NCI-H2107 (cell line): ENCODE results near the gene NTRK3.

Experiments used
- DNase-seq: peaks from one replicate; lab custom pipeline; 2025; lab: John Stamatoyannopoulos, UW

NTRK3 gene

DNA sequence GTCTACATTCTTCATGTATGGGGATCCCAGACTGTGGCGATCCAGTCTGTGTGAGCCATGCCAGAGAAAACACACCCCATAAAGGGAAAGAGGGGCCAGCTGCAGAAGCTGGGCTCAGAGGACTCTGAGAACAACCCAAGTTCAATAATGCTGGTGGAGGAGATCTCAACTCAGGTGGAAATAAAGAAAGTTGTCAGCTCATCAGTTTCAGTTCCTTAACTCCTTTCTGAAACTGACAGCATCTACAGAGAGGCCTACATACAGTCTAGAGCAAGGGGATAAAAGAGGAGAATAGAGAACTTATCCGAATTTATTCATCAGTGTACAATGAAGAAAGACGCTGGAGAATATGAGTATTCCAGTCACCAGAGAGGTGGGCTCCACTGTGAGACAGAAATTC, 77.0 kb downstream of the NTRK3 start:
- DNase-seq: no peak

DNA sequence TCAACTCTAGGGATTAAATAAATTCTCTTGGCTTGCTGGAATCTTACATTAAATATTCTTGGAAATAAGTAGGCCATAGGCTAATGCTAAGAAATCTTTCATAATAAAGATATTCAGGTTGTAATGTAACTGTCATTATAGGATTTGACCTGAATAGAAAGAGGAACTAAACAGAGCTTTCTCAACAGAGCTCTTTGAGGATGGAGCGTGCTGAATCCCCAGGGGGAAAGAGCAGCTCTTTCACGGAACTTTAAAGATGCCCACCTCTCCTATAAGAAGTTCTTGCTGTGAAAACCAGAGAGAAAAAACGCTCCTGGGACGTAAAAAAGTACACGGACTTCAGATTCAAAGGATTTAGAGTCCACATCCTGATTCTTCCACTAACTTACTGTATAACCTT, 77.9 kb downstream of the NTRK3 start:
- no peak for DNase-seq

DNA sequence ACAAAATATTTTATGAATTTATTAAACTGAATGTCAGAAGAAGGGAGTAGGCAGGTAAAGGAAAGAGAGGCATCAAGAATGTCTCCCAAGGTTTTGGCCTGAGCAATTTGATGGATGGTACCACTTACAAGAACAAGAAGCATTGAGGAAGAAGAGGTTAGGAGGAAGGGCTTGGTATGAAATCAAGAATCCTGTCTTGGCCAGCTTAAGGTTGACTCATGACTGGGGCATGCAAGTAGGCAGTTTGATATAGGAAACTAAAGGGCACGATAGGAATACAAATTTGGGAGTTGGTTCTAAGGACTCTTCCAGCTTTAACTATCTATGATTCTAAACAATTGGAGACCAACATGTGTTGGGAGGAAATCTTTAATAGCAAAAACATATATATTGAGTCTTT, 79.1 kb downstream of the NTRK3 start:
- DNase-seq: no peak

DNA sequence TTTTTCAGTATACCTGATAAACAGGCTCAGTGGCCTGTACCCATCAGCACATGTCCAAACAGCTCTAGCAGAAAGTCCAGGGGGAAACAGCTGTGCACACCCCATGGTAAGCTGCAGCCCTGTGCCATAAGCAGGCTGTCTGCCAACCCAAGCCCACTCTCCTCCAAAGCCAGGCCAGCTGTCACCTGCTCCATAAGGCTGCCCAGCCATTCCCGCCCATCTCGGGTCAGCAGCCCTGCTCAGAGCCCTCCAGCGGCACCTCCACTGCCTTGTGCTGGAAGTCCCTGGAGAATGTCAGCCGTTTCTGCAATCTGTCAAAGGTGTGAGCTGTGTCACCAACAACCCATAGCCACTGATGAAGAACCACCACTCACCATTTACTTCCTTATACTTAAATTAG, 82.0 kb downstream of the NTRK3 start:
- DNase-seq: no peak

DNA sequence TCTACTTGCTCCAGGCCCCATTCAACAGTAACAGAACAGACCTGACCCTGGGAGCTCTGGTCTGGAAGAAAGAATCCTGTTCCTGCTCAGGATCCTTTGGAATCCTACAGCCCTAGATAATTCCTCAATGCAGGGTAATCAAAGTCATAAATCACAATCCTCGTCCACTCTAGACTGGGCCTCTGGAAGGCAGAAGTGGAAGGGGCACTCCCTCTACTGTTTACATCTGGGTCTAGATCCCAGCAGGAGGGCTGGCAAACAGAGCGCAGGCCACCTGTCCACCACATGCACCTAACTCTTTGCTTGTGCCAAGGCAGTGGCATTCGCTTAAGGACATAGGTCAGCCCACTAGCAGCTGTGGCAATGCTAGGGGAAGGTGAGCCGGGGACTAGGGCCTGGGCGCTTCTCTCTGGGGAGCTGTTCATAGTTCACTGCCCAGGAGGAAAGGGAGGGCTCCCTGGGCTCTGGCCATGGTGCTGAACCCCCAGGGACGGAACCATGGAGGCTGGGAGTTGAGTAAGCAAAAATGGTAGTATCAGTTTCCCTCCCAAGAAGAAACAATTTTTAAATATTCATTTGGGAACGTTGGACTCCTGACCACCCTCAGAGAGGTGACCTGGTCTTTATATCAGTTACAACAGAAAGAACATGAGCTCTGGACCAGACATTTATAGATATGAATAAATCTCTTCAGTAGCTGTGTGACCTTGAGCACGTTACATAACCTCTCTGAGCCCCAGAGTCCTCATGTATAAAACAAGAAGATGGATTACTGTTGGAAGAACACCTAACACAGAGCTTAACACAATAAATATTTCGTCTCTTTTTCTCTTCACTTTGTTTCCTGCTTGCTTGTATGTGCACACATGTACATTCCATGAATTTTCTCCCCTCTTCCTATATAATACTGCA, 90.2 kb downstream of the NTRK3 start:
- no peak for DNase-seq

DNA sequence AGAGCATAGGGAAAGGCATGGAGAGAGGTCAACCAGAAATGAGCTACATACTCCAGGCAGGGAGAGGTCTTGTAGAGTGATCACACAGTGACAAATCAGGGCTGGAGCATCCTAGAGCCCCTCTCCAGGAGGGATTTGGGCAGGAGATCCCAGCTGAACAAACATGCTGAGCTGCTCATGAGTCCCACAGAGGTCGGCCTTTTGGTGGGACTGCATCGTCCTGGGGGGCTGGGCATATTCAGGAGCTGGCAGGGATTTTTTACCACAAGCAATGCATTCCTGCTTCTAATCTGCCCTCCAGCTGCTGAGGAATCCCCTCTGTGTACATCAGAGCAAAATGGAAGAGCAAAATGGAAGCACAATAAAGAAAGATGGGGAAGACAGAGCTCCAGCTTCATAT, 94.9 kb downstream of the NTRK3 start:
- DNase-seq: no peak

DNA sequence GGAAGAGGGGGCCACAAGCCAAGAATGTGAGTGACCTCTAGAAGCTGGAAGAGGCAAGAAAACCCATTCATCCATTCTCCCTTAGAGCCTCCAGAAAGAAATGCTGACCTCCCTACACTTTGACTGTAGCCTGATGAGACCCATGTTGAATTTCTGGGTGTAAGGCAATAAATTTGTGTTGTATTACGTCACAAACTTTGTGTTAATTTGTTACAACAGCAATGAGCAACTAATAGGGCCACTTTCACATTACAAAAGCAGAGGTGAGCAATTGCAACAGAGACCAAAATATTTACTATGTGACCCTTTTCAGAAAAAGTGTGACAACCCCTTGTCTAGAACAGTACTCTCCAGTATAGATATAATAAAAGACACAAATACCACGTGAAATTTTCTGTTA, 101.2 kb downstream of the NTRK3 start:
- DNase-seq: no peak

DNA sequence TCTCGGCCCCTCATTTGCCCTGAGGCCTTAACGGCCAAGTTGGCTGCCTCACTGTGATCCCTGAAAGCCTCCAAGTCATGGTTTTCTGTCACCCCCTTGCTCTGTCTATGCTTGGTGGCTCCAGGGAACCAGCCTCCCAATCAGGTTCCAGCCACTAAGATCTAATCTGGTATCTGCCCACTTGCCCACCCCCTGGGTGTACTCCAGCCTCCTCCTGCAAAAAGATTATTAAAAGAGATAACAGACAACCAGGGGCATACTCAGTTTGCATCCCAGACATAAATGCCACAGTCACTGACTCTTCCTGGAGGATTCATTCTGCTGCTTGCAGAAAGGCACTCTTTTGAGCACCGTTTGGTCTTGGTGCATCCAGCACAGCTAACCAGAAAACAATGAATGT, 103.9 kb downstream of the NTRK3 start:
- DNase-seq: no peak

DNA sequence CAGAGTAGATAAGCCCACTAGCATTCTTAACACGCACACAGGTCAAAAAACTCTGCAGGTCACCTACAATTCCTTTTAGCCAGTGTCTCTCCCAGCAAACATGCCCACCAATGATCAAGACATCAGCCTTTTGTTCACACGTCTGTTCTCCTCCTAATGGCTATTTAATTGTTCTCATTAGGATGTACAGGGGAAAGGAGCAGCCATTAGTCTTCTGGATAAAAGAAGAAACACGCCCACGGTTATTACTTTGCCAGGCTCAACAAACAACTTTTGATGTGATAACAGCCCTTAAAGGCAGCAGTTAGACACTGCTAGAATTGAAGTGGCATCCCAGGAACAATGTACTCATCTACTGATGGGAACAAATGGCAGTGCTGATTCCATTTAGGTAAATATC, 108.8 kb downstream of the NTRK3 start:
- DNase-seq: no peak

DNA sequence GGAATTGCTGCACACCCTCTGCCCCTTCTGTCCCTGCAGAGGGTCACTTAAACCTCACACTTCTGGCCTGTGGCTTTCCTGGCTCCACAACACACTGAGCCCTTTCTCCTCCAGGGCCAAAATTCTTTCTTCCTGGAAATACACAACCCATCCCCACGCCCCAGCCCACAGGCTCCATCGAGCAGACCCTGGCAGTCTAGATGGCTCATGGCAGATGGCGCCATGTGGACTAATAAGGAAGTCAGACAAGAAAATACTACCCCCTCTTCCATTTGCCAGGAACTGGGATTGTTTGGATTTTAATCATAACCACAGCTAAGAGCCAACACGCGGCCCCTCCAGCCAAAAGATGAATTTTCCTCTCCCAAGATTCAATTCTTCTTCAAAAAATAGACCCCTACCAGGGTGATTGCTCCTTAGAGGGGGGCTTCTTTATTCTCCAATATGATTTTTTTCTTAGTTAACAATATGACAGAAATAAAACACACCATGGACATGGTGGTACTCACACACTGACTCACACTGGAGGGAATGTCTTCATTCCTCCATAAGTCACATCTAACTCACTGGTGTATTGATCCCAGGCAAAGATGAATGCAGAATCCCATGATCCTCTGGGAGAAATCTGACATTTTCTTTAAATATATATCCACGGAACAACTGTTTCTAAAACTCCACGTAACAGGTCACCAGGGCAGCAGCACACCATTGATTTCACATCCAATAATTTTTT, 111.5 kb downstream of the NTRK3 start:
- DNase-seq: no peak

DNA sequence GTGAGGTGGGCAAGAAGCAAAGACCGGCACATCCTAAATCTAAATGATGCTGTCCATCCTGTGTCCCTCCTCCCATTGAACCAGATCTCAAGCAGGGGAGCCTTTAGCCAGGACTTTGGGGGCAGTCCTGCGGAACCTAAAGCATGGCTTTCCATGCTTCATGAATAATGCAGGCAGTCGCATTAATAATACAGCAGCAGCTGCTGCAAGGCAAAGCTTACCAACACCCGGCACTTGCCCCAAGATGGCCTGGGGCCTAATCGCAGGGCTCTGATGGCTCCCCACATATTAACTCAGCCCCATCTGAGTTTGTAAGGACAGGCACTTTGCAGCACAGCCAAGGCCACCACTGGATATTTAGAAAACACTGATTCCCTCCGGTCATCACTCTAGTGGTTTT, 114.4 kb downstream of the NTRK3 start:
- DNase-seq: no peak

DNA sequence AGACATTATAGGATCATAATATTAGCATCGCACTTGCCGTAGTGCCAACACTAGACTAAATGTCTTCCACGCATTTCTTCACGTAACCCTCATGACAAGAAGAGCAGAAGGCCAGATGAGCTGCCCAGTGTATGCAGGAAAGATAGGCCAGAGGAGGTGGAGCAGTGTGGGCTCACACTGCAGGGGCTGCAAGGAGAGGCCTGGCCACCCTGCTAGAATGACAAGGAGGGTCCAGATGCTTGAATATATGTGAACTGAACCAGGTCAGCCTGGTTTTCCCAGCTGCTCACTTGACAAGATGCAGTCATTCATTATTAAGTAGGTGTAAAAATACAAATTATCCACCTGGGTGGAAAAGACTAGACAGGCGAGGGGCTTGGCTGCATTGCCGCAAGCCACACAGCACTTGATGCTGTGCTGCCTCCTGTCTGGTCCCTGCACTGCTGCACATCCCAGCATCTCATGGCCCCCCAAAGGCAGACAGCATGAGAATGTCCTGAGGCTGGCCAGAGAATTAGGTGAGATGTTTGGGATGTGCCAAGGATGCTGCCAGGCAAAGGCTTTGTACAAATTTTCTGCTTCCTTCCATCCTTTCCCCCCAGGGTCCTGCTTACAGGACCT, 115.2 kb downstream of the NTRK3 start:
- DNase-seq: no peak

DNA sequence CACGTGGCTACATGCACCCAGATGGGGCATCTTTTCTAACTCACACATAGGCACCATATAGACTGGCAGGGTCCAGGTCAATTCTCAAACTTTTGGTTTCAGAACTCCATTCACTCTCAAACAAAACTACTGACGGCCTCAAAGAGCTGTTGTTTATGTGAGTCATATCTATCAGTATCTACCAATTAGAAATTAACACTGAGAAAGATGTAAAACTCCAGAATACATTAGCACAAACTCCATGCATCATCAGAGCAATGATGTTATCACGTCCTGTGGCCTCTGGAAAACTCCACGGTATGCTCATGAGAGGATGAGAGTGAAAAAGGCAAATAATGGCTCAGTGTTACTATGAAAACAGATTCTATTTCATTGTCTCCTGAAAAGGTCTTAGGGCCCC, 116.1 kb downstream of the NTRK3 start:
- no peak for DNase-seq

DNA sequence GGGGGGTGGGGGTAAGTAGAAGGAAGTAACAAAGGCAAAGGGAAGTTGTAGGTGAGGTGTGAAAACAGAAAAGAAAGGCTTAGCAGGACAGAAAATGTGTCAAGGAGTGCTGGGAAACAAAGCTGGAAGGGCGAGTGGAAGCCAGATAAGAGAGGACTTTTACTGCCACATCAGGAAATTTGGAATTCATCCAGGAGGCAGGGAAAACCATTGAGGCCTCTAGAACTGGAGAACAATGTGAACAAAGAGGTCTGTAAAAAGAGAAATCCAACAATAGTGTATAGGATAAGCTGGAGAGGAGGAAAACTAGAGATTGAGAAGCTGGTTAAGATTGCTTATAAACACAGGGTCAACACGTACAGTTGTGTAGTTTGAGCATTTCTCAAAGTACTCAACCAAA, 116.6 kb downstream of the NTRK3 start:
- no peak for DNase-seq

DNA sequence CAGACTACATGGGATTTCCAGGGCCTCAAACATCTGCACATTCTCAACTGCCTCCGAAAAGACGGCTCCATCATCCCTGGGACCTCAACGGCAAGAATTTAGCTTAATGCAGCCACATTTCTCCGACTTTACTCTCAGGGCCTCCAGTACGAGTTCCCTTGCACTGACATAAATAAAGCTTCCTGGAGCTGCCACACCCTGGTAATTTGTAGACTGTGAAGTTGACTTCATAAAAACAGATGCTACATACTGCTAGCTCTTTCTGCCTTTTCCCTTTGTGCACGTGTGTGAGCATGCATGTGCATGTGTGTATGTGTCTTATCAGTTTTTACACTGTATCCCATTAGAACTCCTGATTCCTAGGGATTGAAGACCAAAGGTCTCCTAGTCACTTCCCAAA, 122.7 kb downstream of the NTRK3 start:
- DNase-seq: no peak

DNA sequence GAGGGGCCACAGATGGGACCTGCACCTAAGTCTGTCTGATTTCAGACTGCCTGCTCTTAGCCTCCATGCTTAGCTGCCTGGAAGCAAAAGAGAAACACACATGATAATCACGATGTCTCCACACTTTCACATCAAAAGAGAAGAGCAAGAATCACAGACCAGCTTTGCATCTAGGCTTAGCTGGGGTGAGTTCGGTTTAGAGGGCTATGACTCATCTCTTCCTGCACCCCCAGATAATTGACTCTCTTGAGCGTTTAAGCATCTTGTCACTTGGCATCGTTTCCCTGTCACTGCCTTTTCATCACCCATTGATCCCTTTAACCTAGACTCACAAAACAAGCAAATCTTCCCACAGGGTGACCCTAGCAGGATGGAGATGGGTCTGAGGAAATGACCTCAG, 124.0 kb downstream of the NTRK3 start:
- no peak for DNase-seq

DNA sequence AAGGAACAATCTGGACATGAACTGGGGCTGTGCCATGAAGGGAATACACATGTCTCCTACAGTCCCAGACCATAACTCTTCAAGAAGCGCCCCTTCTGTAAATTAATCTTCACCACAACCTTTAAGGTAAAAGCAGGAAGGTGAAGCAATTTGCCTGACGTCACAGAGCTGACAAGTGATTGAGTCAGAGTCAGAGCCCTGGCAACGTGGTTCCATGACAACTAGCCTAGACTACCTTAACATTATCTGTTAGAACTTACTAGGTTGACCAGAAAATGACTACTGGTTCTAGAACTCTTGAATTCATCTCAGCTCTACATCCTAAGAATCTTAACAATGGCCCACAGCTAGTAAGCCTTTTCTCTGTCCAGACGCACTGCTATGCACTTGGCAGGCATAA, 124.6 kb downstream of the NTRK3 start:
- no peak for DNase-seq

DNA sequence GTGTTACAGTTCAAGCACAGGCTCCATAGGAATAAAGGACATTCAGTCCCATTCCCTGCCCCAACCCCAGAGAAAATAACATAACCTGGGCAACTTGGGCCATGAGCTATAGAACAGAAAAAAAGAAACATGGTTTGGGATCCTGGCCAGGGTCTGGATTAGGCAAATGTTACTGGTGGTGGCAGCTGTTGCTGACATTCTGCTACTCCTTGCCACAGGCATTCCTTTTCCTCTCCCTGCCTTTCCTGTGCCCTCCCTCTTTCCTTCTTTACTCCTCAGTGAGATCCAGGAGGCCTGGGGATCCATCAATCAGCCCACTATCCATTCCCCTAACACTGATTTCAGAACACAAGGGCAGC, 129.1 kb downstream of the NTRK3 start:
- no peak for DNase-seq

DNA sequence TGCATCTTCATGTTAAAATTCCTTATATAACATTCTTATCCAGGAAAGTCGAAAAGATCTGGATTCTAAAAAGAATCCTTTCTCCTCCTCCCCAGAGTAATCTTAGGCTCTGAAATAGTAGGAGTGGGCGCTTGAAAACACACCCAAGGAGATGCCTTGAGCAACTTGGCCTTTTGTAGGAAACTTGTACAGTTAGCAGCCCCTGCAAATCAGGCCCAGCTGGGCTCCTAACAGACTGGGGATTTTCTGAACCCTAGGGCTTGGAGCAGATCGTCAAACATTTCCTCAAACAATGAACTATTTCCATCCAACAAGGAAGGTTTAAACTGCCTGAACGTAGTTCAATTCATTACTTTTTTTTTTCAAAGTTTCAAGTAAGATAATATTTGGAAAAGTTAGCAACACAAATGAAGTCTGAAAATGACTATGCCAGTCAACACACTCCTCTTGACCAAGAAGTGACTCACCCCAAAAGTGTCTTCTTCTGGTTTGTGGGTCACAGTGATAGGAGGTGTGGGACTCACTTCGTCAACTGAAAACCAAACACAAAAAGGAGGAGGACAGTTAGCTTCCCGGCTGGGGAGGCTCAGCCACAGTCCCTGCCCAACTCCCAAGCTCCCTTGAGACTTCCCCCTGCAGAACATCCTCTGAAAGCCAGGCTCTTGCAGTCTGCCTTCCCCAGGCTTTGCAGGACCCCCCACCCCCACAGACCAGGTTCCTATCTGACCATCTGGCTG, 129.7 kb downstream of the NTRK3 start:
- DNase-seq: no peak

DNA sequence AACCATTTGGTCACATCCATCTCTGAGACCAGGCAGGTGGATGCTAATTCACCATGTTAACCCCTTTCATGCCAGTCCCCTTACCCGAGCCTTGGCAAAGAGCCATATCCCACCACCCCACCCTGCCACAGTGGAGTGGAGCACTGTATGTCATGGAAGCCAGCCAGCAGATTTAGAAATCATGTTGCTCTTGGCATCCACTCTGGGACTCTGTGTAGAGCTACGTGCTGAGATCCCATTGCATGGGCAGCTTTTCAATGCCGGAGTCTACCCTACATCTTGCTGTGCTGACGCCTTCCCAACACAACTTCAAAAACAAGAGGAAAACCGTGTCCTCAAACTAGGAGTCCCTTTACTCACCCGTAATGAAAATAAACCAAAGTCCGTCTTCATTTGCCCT, 131.0 kb downstream of the NTRK3 start:
- no peak for DNase-seq

DNA sequence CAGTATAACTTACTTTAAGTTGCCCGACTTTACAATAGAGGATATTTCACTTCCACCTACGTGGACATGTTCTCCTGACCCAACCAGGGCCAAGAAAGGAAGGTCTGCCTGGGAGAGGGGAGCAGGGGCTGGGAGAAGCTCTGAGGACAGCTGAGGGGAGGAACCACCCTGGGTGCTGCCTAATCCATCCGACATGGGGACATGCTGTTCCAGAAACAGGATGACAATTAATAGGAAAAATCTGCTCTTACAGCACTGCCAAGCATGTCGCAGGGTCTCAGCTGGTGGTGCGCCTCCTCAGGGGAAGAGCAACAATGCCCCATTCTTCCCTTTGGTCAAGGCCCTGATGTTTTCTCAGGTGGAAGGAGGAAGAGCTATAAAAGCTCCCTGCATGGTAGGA, 132.3 kb downstream of the NTRK3 start:
- no peak for DNase-seq

DNA sequence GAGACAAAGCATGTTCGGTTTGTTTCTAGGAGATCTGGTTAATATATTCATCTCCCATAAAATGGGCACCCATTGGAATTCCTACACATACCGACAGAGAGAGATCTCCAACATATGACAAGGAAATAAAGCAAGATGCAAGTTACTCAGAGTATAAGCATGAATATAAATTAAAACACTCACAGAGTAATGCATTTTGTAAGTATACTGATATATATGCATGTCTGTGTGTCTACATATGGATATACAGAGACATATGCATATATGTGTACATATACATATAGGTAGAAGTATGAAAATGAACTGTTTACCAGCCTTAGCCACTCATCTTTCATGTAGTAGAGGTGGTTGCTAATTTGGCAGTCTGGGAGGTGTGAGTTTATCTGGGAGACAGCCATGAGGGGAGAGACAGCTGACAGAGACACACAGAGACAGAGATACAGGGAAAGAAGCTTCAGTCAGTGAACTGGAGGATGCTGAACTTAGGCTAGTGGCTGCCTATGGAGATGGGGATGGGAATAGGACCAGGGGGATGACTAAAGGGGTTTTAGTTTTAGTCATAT, 134.5 kb downstream of the NTRK3 start:
- no peak for DNase-seq
